ENCODE results near the gene PREB.

PREB gene

GRCh38 chr2:27127883-27128667 is 6.4 kb downstream of the PREB start:
- in situ Hi-C loops (cut with MboI; ENCODE audit: low sequenced_read_pairs), result no loop called here

DNA sequence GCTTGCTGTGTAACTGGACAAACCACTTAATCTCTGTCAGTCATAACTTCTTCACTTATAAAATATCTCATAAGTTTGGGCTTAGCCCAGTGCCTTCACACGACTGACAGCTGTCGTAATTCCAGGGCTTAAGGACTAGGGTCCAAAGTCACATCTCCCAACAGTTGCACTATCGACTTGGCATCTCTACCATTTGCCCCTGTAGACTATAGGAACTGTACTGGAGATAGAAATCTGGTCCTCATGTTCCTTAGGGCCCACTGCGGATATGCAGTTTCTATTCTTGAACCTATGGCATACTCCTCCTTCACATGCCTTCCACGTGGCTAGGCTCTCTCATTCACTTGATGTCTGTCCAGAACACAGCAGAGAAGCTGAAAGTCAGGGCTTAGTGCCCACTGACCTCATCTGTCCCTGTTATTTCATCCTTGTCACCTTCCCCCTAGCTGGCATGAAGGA is 8.2 kb downstream of the PREB start:
- in situ Hi-C loops (cut with MboI; ENCODE audit: low sequenced_read_pairs), result no loop called here

DNA sequence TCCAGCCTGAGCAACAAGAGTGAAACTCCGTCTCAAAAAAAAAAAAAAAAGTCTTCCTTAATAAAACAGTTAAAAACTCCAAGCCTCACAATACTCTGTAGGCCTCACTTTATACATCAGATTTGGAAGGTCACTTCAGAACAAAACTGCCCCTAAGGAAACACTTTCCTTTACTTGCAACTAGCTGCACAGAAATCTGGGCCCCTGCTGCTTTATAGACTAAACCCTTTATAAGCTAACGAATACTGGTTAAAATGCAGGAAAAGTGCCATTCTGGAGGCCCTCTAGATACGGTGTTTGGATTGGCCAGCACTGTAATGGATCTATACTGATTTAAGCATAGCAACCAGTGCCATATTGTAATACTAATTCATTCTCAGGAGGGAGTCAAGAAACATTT is 9.3 kb downstream of the PREB start:
- in situ Hi-C loops (cut with MboI; ENCODE audit: low sequenced_read_pairs), result no loop called here

GRCh38 chr2:27123302-27124150 is 10.9 kb downstream of the PREB start, which contains the start of gene ABHD1:
Gene ABHD1, plus strand, starts transcription at chr2:27123815. Its CDS starts 134 bp downstream, at chr2:27123949.
- in situ Hi-C loops (cut with MboI; ENCODE audit: low sequenced_read_pairs), result loop anchor here (25.0 kb wide), 1 partner anchor 164 kb away; the partner anchor contains the start of genes DNAJC5G and TRIM54

GRCh38 chr2:27122791-27123190 is 11.6 kb downstream of the PREB start:
- in situ Hi-C loops (cut with MboI; ENCODE audit: low sequenced_read_pairs), result loop anchor here (25.0 kb wide), 1 partner anchor 165 kb away; the partner anchor contains the start of genes DNAJC5G and TRIM54

GRCh38 chr2:27121906-27122305 is 12.5 kb downstream of the PREB start:
- in situ Hi-C loops (cut with MboI; ENCODE audit: low sequenced_read_pairs), result loop anchor here (25.0 kb wide), 1 partner anchor 165 kb away; the partner anchor contains the start of genes DNAJC5G and TRIM54

DNA sequence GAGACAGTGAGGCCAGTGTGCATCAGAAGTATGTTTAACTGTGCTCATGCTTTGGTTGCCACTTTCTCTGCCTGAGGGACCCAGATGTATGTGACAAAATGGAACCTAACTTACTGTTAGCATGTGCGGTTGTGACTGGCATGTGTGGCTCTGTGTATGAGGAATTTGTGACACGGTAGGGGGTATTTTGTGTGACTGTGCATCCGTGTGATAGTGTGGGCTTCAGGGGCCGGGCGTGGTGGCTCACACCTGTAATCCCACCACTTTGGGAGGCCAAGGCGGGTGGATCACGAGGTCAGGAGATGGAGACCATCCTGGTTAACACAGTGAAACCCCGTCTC is 15.1 kb downstream of the PREB start:
- in situ Hi-C loops (cut with MboI; ENCODE audit: low sequenced_read_pairs), result loop anchor here (25.0 kb wide), 1 partner anchor 168 kb away; the partner anchor contains the start of genes DNAJC5G and TRIM54

DNA sequence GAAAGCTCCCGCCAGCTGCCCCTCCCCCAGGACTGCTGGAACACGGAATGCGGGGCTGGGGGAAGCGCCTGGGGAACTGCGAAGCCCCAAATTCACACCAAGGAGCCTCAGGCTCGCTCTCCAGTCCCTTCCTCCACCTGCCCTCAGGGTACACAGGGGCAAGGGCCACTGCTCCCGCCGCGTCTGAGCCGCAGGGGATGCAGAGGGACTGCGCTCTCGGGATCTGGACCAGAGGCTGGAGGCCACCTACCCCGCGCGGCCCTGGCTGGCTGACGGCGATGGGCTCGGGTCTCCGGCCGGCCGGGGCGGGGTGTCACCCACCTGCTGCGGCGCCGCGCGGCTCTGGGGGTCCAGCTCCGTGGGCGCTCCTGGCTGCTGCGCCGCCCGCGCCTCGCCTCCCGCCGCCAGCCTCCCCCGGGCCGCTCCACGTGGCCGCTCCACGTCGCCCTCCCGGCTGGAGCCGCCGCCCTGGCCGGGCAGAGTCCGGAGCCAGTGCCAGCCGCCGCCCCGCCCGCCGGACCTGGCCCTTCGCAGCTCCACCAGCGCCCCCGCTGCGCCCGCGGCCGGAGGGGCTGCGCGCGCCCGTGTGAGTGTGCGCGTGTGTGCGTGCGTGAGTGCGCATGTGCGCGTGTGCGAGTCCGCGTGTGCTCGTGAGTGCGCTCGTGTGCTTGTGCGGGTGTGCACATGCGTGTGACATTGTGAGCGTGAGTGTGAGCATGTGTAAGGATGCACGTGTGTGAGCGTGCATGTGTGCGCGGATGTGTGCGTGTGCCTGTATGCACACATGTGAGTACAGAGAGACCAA is 15.7 kb downstream of the PREB start, which contains the start of gene CGREF1:
Gene CGREF1, minus strand, starts transcription at position 604 of the 805 bp plus-strand sequence. CDS start 14,762 bp downstream, outside the sequence.
- in situ Hi-C loops (cut with MboI; ENCODE audit: low sequenced_read_pairs), result loop anchor here (25.0 kb wide), 1 partner anchor 169 kb away; the partner anchor contains the start of genes DNAJC5G and TRIM54

DNA sequence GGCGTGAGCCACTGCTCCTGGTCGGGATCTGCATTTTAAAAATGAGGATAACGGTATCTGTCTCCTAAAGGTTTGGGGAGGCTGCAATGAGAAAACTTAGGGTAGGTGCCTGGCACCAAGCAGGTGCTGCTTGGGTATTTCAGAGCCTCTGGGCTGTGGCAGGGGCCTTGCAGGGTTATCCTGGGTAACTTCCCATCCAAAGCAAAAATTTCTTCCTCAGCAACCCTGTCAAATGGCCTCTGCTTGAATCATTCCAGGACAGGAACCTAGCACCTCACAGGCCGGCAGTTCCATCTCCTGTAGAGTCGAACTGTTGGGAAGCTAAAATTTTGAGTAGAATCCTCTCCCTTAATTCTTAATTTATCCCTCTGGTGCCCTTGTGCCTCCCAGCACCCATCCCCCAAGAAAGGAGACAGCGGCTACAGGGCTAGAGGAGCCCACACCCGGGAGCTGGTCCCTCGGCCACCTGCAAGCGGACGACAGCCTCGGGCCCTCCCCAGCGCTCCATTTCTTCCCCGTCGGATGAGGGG is 16.4 kb downstream of the PREB start:
- in situ Hi-C loops (cut with MboI; ENCODE audit: low sequenced_read_pairs), result loop anchor here (25.0 kb wide), 1 partner anchor 169 kb away; the partner anchor contains the start of genes DNAJC5G and TRIM54

DNA sequence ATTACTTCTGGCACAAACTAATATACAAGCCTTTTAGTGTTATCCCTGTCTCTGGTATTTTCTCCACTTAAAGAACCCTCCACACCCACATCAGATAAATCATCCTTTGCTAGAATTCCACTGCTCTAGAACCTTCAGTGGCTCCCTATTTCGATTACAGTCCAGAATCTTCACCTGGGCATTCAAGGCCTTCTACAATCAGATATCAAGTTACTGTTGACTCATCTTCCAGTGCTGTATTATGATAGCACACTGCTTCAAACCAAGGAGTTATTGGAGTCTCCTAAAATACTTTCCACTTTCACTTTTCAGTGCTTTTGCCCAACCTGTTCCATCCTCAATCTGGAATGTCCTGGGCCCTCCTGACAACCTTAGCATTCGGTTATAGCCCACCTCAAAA is 18.9 kb downstream of the PREB start:
- in situ Hi-C loops (cut with MboI; ENCODE audit: low sequenced_read_pairs), result loop anchor here (25.0 kb wide), 1 partner anchor 172 kb away; the partner anchor contains the start of genes DNAJC5G and TRIM54

DNA sequence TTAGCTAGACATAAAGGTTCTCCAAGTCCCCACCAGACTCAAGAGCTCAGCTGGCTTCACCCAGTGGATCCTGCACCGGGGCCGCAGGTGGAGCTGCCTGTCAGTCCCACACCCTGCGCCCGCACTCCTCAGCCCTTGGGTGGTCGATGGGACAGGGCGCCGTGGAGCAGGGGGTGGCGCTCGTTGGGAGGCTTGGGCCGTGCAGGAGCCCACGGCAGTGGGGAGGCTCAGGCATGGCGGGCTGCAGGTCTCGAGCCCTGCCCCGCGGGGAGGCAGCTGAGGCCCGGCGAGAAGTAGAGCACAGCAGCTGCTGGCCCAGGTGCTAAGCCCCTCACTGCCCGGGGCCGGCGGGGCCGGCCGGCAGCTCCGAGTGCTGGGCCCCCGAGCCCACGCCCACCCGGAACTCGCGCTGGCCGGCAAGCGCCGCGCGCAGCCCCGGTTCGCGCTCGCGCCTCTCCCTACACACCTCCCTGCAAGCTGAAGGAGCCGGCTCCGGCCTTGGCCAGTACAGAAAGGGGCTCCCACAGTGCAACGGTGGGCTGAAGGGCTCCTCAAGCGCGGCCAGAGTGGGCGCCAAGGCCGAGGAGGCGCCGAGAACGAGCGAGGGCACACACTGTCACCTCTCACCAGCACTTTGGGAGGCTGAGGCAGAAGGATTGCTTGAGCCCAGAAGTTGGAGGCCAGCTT is 22.9 kb downstream of the PREB start:
- in situ Hi-C loops (cut with MboI; ENCODE audit: low sequenced_read_pairs), result loop anchor here (25.0 kb wide), 1 partner anchor 176 kb away; the partner anchor contains the start of genes DNAJC5G and TRIM54

GRCh38 chr2:27110603-27111352 is 23.7 kb downstream of the PREB start:
- in situ Hi-C loops (cut with MboI; ENCODE audit: low sequenced_read_pairs), result loop anchor here (25.0 kb wide), 1 partner anchor 177 kb away; the partner anchor contains the start of genes DNAJC5G and TRIM54

DNA sequence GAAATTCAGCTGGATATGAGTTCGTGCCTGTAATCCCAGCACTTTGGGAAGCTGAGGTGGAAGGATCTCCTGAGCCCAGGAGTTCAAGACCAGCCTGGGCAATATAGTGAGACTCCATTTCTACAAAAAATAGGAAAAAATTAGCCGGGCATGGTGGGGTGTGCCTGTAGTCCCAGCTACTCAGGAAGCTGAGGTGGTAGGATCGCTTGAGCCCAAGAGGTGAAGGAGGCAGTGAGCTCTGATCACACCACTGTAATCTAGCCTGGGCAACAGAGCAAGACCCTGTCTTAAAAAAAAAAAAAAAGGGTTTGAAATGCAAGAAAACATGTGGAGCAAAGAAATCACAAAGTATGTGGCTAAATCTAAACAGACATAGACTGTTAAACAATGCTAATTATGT is 25.4 kb downstream of the PREB start:
- in situ Hi-C loops (cut with MboI; ENCODE audit: low sequenced_read_pairs), result loop anchor here (25.0 kb wide), 1 partner anchor 178 kb away; the partner anchor contains the start of genes DNAJC5G and TRIM54

GRCh38 chr2:27108221-27108620 is 26.2 kb downstream of the PREB start:
- in situ Hi-C loops (cut with MboI; ENCODE audit: low sequenced_read_pairs), result loop anchor here (25.0 kb wide), 1 partner anchor 179 kb away; the partner anchor contains the start of genes DNAJC5G and TRIM54

- in situ Hi-C loops (cut with MboI; ENCODE audit: low sequenced_read_pairs), result loop anchor here (25.0 kb wide), 1 partner anchor 181 kb away; the partner anchor contains the start of genes DNAJC5G and TRIM54
Observed at GRCh38 chr2:27105981-27106380, 28.5 kb downstream of the PREB start.

GRCh38 chr2:27102329-27102728 is 32.1 kb downstream of the PREB start:
- in situ Hi-C loops (cut with MboI; ENCODE audit: low sequenced_read_pairs), result loop anchor here (25.0 kb wide), 1 partner anchor 185 kb away; the partner anchor contains the start of genes DNAJC5G and TRIM54

DNA sequence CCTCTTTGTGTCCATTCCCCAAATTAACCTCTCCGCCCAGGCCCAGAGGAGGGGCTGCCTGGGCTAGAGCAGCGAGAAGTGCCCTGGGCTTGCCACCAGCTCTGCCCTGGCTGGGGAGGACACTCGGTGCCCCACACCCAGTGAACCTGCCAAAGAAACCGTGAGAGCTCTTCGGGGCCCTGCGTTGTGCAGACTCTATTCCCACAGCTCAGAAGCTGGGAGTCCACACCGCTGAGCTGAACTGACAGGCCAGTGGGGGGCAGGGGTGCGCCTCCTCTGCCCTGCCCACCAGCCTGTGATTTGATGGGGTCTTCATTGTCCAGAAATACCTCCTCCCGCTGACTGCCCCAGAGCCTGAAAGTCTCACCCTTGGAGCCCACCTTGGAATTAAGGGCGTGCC is 34.4 kb downstream of the PREB start:
- in situ Hi-C loops (cut with MboI; ENCODE audit: low sequenced_read_pairs), result loop anchor here (25.0 kb wide), 1 partner anchor 187 kb away; the partner anchor contains the start of genes DNAJC5G and TRIM54

All from HL-60/S4 treated with retinoic acid at 250 ng/mL for 4 days and 3 days (cell line).